ENCODE data around the gene RIMS4. TPM values are rescaled to one million over a fixed set of nuclear protein-coding genes. Genes with fewer than 3 reads are reported as not detected.

RIMS4 gene
- total RNA-seq, 1 experiment from 2014 or later, result 2.9 TPM

- no peak for DNase-seq
- Histone ChIP-seq H3K4me3 (no peak overlapping the region), H3K36me3 (no peaks in the 10 kb centered on the region), H3K27me3 (peaks cover 41% of the 10 kb centered on the region), H3K9me3 (peaks cover 8% of the 10 kb centered on the region; the same call in 1 of the 2 replicates)
Observed at GRCh38 chr20:44807684-44808056, 2.7 kb downstream of the RIMS4 start.

GRCh38 chr20:44807051-44807683 lies 3.2 kb downstream of the RIMS4 start:
- Histone ChIP-seq H3K4me3 (no peak overlapping the region), H3K27me3 (peaks cover 41% of the 10 kb centered on the region), H3K9me3 (peaks cover 8% of the 10 kb centered on the region; the same call in 1 of the 2 replicates), H3K36me3 (no peaks in the 10 kb centered on the region)
- DNase-seq, result no peak

GRCh38 chr20:44805979-44806620 lies 4.2 kb downstream of the RIMS4 start:
- peak; percentile 70 for DNase-seq
- H3K36me3 ChIP-seq, result no peaks in the 10 kb centered on the region
- no peak overlapping the region for H3K4me3 ChIP-seq
- H3K9me3 ChIP-seq, result no peaks in the 10 kb centered on the region
- H3K27me3 ChIP-seq, result peaks cover 35% of the 10 kb centered on the region

- Histone ChIP-seq H3K36me3 (no peaks in the 10 kb centered on the region), H3K27me3 (peaks cover 30% of the 10 kb centered on the region), H3K4me3 (no peak overlapping the region), H3K9me3 (no peaks in the 10 kb centered on the region)
- no peak for DNase-seq
Observed at GRCh38 chr20:44805335-44805978, 4.9 kb downstream of the RIMS4 start.

- peak; percentile 23 for DNase-seq
- no peaks in the 10 kb centered on the region for H3K36me3 ChIP-seq
- no peaks in the 10 kb centered on the region for H3K9me3 ChIP-seq
- H3K27me3 ChIP-seq, result peaks cover 17% of the 10 kb centered on the region
- H3K4me3 ChIP-seq, result no peak overlapping the region
Observed at GRCh38 chr20:44803383-44803941, 6.9 kb downstream of the RIMS4 start.

GRCh38 chr20:44802702-44803101 lies 7.6 kb downstream of the RIMS4 start:
- DNase-seq, result no peak
- Histone ChIP-seq H3K36me3 (no peaks in the 10 kb centered on the region), H3K27me3 (peaks cover 9% of the 10 kb centered on the region), H3K9me3 (no peaks in the 10 kb centered on the region), H3K4me3 (no peak overlapping the region)

- Histone ChIP-seq H3K27me3 (no peaks in the 10 kb centered on the region), H3K36me3 (no peaks in the 10 kb centered on the region), H3K4me3 (no peak overlapping the region), H3K9me3 (no peaks in the 10 kb centered on the region)
- no peak for DNase-seq
Observed at GRCh38 chr20:44800391-44801046, 9.8 kb downstream of the RIMS4 start.

- H3K27me3 ChIP-seq, result no peaks in the 10 kb centered on the region
- no peaks in the 10 kb centered on the region for H3K36me3 ChIP-seq
- H3K9me3 ChIP-seq, result no peaks in the 10 kb centered on the region
- no peak for DNase-seq
- no peak overlapping the region for H3K4me3 ChIP-seq
Observed at GRCh38 chr20:44799691-44800090, 10.7 kb downstream of the RIMS4 start.

- no peak overlapping the region for H3K4me3 ChIP-seq
- H3K27me3 ChIP-seq, result no peaks in the 10 kb centered on the region
- no peaks in the 10 kb centered on the region for H3K36me3 ChIP-seq
- no peaks in the 10 kb centered on the region for H3K9me3 ChIP-seq
- no peak for DNase-seq
Observed at GRCh38 chr20:44796758-44797457, 13.4 kb downstream of the RIMS4 start.

GRCh38 chr20:44796311-44796710 lies 14.0 kb downstream of the RIMS4 start:
- H3K4me3 ChIP-seq, result no peak overlapping the region
- H3K27me3 ChIP-seq, result no peaks in the 10 kb centered on the region
- no peaks in the 10 kb centered on the region for H3K36me3 ChIP-seq
- DNase-seq, result no peak
- no peaks in the 10 kb centered on the region for H3K9me3 ChIP-seq

GRCh38 chr20:44795836-44796235 lies 14.5 kb downstream of the RIMS4 start:
- DNase-seq, result no peak
- H3K9me3 ChIP-seq, result no peaks in the 10 kb centered on the region

GRCh38 chr20:44792796-44793195 lies 17.6 kb downstream of the RIMS4 start:
- Histone ChIP-seq H3K27me3 (peaks cover under 1% of the 10 kb centered on the region; the same call in 1 of the 2 replicates), H3K9me3 (no peaks in the 10 kb centered on the region)

More at GRCh38 chr20:44795836-44796235, 14.5 kb downstream of the RIMS4 start:
- H3K4me3 ChIP-seq, result no peak overlapping the region
- no peaks in the 10 kb centered on the region for H3K36me3 ChIP-seq
- no peaks in the 10 kb centered on the region for H3K27me3 ChIP-seq

GRCh38 chr20:44790638-44791393 lies 19.5 kb downstream of the RIMS4 start:
- H3K9me3 ChIP-seq, result no peaks in the 10 kb centered on the region
- no peaks in the 10 kb centered on the region for H3K36me3 ChIP-seq
- peaks cover 3% of the 10 kb centered on the region; the same call in 1 of the 2 replicates for H3K27me3 ChIP-seq
- H3K4me3 ChIP-seq, result no peak overlapping the region
- DNase-seq, result no peak

More at GRCh38 chr20:44792796-44793195, 17.6 kb downstream of the RIMS4 start:
- Histone ChIP-seq H3K4me3 (no peak overlapping the region), H3K36me3 (no peaks in the 10 kb centered on the region)
- DNase-seq, result no peak

- Histone ChIP-seq H3K9me3 (no peaks in the 10 kb centered on the region), H3K36me3 (no peaks in the 10 kb centered on the region), H3K27me3 (peaks cover 4% of the 10 kb centered on the region; the same call in 1 of the 2 replicates), H3K4me3 (no peak overlapping the region)
- DNase-seq, result no peak
Observed at GRCh38 chr20:44788706-44789456, 21.5 kb downstream of the RIMS4 start.

GRCh38 chr20:44787299-44787698 lies 23.0 kb downstream of the RIMS4 start:
- Histone ChIP-seq H3K36me3 (no peaks in the 10 kb centered on the region), H3K9me3 (no peaks in the 10 kb centered on the region), H3K27me3 (peaks cover 5% of the 10 kb centered on the region; the same call in 1 of the 2 replicates), H3K4me3 (no peak overlapping the region)
- no peak for DNase-seq

Measured in MG63 (cell line).